GM10248 (cell line): Measurements from ENCODE around the gene PLN.

Experiments
- CTCF ChIA-PET: fragments of 300-600 bp; sonication (Branson Sonifier 250); formaldehyde crosslinking; extraction: SDS; loops from one replicate; lab custom pipeline; 2021; ENCODE audit warnings: antibody characterized with exemption; lab: Yijun Ruan, JAX
- POLR2A ChIA-PET: fragments of 350-650 bp; sonication (Branson Sonifier 250); formaldehyde crosslinking; extraction: SDS; loops from one replicate; lab custom pipeline; 2020; ENCODE audit warnings: antibody characterized with exemption; lab: Yijun Ruan, JAX
- DNase-seq: peaks from one replicate; pipeline ENCODE4 v3.0.0; 2012; ENCODE audit errors: extremely low spot score
- CTCF ChIP-seq: IDR thresholded peaks from 2 replicates; pipeline ENCODE4 v1.5.1; 2012; ENCODE audit warnings: mild to moderate bottlenecking, low read depth; ENCODE audit errors: extremely low read depth, missing control alignments, control extremely low read depth

Gene PLN

GRCh38 chr6:118580585-118581419 is 32.7 kb downstream of the PLN start:
- TF ChIP-seq CTCF, result peak; percentile 19
- peak; percentile 25 for DNase-seq
- CTCF ChIA-PET, result interaction anchor here (0.9 to 3.6 kb wide), 7 partner anchors 9 to 301 kb away, joined by 3 to 21 read pairs (median 3); no protein-coding TSS in a partner anchor
- POLR2A ChIA-PET, result no interaction called here

- TF ChIP-seq CTCF, result no peak
- POLR2A ChIA-PET, result no interaction called here
- DNase-seq, result no peak
- CTCF ChIA-PET, result interaction anchor here (1.8 to 3.6 kb wide), 2 partner anchors 10 to 16 kb away, joined by 6 to 21 read pairs; no protein-coding TSS in a partner anchor
These were observed 33.4 kb downstream of the PLN start for GRCh38 chr6:118581489-118581959.

GRCh38 chr6:118584911-118585310 is 36.8 kb downstream of the PLN start:
- CTCF ChIA-PET, result interaction anchor here (1.2 to 2.4 kb wide), 2 partner anchors 20 to 32 kb away, joined by 3 to 10 read pairs; no protein-coding TSS in a partner anchor
- no peak for DNase-seq
- no peak for TF ChIP-seq CTCF
- POLR2A ChIA-PET, result no interaction called here

- POLR2A ChIA-PET, result no interaction called here
- no peak for TF ChIP-seq CTCF
- no peak for DNase-seq
- CTCF ChIA-PET, result no interaction called here
These were observed 38.8 kb downstream of the PLN start for GRCh38 chr6:118586746-118587485.

GRCh38 chr6:118588626-118589025 is 40.5 kb downstream of the PLN start:
- ChIA-PET POLR2A (no interaction called here), CTCF (no interaction called here)
- DNase-seq, result no peak
- TF ChIP-seq CTCF, result no peak

- TF ChIP-seq CTCF, result no peak
- no peak for DNase-seq
- POLR2A ChIA-PET, result no interaction called here
- CTCF ChIA-PET, result interaction anchor here (1.4 kb wide), 1 partner anchor 9 kb away, joined by 5 read pairs; no protein-coding TSS in a partner anchor
These were observed 41.1 kb downstream of the PLN start for GRCh38 chr6:118589186-118589585.
